HUES64 (cell line): Measurements from ENCODE around the gene EHD4.

Experiments
- H3K27ac ChIP-seq: 2 replicates; pipeline ENCODE4 v1.7.0; 2013; ENCODE audit warnings: low read depth, low read length, inconsistent platforms
- H3K27me3 ChIP-seq: 2 replicates; pipeline ENCODE4 v1.6.1; 2013; ENCODE audit warnings: mild to moderate bottlenecking, low read length; ENCODE audit not compliant: insufficient read depth
- H3K36me3 ChIP-seq: 2 replicates; pipeline ENCODE4 v1.6.1; 2013; ENCODE audit warnings: mild to moderate bottlenecking, low read length; ENCODE audit not compliant: insufficient read depth
- H3K4me1 ChIP-seq: 2 replicates; pipeline ENCODE4 v1.6.1; 2013; ENCODE audit warnings: mild to moderate bottlenecking, low read length, moderate library complexity; ENCODE audit not compliant: insufficient read depth
- H3K4me3 ChIP-seq: 2 replicates; pipeline ENCODE4 v1.5.1; 2013; ENCODE audit warnings: mild to moderate bottlenecking, low read length, moderate library complexity
- H3K9ac ChIP-seq: 2 replicates; pipeline ENCODE4 v1.6.1; 2013; ENCODE audit warnings: mild to moderate bottlenecking, low read depth, low read length
- H3K9me3 ChIP-seq: 2 replicates; pipeline ENCODE4 v1.6.1; 2013; ENCODE audit warnings: low read depth, low read length; ENCODE audit not compliant: insufficient read depth
- WGBS: fragments of 150-250, 120-280 bp; methylation state at CpG from one replicate; pipeline ENCODE4 v1.1.7; 2013; ENCODE audit warnings: missing lambda C conversion rate; 5-methylcytosine and 5-hydroxymethylcytosine counted together

Gene EHD4

GRCh38 chr15:42009474-42009873 is 37.1 kb upstream of the EHD4 start:
- Histone ChIP-seq H3K9me3 (no peaks in the 10 kb centered on the region), H3K27me3 (no peaks in the 10 kb centered on the region)
- 85% methylated on average over 5 of the region's 5 CpGs for WGBS

DNA sequence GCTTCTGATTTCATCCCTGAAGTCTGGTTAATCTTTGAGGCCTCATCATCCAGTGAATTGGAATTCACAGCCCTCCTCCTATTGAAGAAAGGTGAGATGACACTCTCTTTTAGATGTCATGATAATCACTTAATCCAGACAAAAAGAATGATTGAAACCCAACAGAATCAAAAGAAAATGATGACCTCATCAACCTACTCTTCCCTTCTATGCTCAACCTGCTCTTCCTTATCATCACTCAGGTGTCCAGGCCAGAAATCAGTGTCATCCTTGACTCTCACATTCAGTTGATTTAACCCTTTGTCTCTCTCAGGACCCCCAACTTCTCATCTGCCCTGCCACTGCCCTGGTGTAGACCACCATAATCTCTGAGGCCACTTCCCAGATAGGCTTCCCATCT is 36.7 kb upstream of the EHD4 start:
- H3K27ac ChIP-seq, result no peak overlapping the region
- no peaks in the 10 kb centered on the region for H3K9me3 ChIP-seq
- no peaks in the 10 kb centered on the region for H3K36me3 ChIP-seq
- H3K4me1 ChIP-seq, result no peaks in the 10 kb centered on the region
- no peak overlapping the region for H3K4me3 ChIP-seq
- no peaks in the 10 kb centered on the region for H3K27me3 ChIP-seq
- H3K9ac ChIP-seq, result no peak overlapping the region

More at GRCh38 chr15:42009474-42009873, 37.1 kb upstream of the EHD4 start:
- Histone ChIP-seq H3K27ac (no peak overlapping the region), H3K9ac (no peak overlapping the region), H3K4me1 (no peaks in the 10 kb centered on the region), H3K36me3 (no peaks in the 10 kb centered on the region), H3K4me3 (no peak overlapping the region)

DNA sequence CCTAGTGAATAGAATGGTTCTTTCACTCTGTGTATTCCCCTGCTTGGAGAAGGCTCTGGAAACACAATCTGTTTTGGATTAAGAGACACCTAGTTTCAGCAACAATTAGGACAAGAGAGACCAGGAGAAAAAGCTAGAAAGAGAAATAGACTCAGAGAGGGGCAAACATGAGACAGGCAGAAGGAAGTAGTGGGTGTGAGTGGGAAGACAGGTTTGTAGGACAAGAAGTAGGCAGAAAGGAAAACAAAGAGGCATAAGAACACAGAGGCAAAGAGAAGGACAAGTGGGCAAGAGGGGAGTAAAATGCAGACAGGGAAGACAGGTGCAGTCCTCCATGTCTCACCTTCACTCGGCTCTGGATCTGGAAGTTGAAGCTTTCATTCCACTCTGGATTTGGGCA is 35.0 kb upstream of the EHD4 start:
- H3K9ac ChIP-seq, result no peak overlapping the region
- no peak overlapping the region for H3K4me3 ChIP-seq
- H3K4me1 ChIP-seq, result no peaks in the 10 kb centered on the region
- 100% methylated on average over 1 of the region's 1 CpG for WGBS
- no peaks in the 10 kb centered on the region for H3K9me3 ChIP-seq
- no peaks in the 10 kb centered on the region for H3K27me3 ChIP-seq
- H3K36me3 ChIP-seq, result no peaks in the 10 kb centered on the region
- no peak overlapping the region for H3K27ac ChIP-seq

GRCh38 chr15:42002333-42002732 is 30.0 kb upstream of the EHD4 start:
- H3K4me1 ChIP-seq, result no peaks in the 10 kb centered on the region
- H3K27me3 ChIP-seq, result no peaks in the 10 kb centered on the region
- no peak overlapping the region for H3K27ac ChIP-seq
- no peaks in the 10 kb centered on the region for H3K9me3 ChIP-seq
- no peak overlapping the region for H3K4me3 ChIP-seq
- H3K36me3 ChIP-seq, result no peaks in the 10 kb centered on the region
- WGBS, result 83% methylated on average over 6 of the region's 6 CpGs
- no peak overlapping the region for H3K9ac ChIP-seq

- no peak overlapping the region for H3K9ac ChIP-seq
- no peaks in the 10 kb centered on the region for H3K9me3 ChIP-seq
- H3K27me3 ChIP-seq, result no peaks in the 10 kb centered on the region
- H3K36me3 ChIP-seq, result no peaks in the 10 kb centered on the region
- WGBS, result 89% methylated on average over 4 of the region's 4 CpGs
- no peaks in the 10 kb centered on the region for H3K4me1 ChIP-seq
- no peak overlapping the region for H3K4me3 ChIP-seq
- no peak overlapping the region for H3K27ac ChIP-seq
Measured at GRCh38 chr15:42001236-42001635, 28.9 kb upstream of the EHD4 start.

GRCh38 chr15:41999290-42000285 is 27.2 kb upstream of the EHD4 start:
- Histone ChIP-seq H3K9me3 (no peaks in the 10 kb centered on the region), H3K4me3 (no peak overlapping the region), H3K27me3 (no peaks in the 10 kb centered on the region), H3K4me1 (no peaks in the 10 kb centered on the region), H3K9ac (no peak overlapping the region), H3K27ac (no peak overlapping the region), H3K36me3 (no peaks in the 10 kb centered on the region)
- 87% methylated on average over 11 of the region's 15 CpGs for WGBS

GRCh38 chr15:41997845-41998244 is 25.5 kb upstream of the EHD4 start:
- Histone ChIP-seq H3K27ac (no peak overlapping the region), H3K27me3 (no peaks in the 10 kb centered on the region), H3K4me3 (no peak overlapping the region), H3K9ac (no peak overlapping the region), H3K4me1 (no peaks in the 10 kb centered on the region), H3K36me3 (no peaks in the 10 kb centered on the region), H3K9me3 (no peaks in the 10 kb centered on the region)
- WGBS, result 92% methylated on average over 3 of the region's 3 CpGs

DNA sequence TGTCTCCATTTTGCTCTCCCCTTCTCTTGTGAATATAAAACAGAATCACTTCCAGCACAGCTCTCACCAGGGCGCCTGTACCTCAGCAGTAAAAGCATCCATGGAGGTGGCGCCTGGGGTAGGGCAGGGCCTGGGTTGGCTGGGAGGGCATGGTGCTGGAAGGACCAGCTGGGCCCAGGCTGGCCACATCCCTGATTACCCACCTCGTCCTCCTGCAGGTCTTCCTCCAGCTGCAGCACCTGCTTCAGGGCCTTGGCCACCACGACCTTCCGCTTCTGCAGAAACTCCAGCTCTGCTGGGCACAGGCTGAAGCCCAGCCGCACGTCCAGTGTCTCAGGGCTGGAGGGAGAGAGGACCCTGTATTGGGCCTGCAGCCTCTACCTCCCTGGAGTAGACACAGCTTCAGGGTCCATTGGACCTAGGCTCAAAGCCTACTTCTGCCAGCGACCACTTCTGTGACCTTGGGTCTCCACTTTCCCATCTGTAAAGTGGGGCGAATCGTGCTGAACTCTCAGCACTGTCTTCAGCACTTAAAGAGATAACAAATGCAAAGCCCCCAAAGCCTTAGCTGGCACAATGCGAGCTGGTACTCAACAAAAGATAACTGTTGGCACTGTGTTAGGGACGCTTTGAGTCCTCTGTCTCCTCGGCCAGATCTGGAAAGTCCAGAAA is 24.7 kb upstream of the EHD4 start:
- no peak overlapping the region for H3K27ac ChIP-seq
- no peaks in the 10 kb centered on the region for H3K27me3 ChIP-seq
- WGBS, result 92% methylated on average over 13 of the region's 13 CpGs
- no peak overlapping the region for H3K9ac ChIP-seq
- H3K4me3 ChIP-seq, result no peak overlapping the region
- H3K4me1 ChIP-seq, result no peaks in the 10 kb centered on the region
- H3K36me3 ChIP-seq, result no peaks in the 10 kb centered on the region
- no peaks in the 10 kb centered on the region for H3K9me3 ChIP-seq

DNA sequence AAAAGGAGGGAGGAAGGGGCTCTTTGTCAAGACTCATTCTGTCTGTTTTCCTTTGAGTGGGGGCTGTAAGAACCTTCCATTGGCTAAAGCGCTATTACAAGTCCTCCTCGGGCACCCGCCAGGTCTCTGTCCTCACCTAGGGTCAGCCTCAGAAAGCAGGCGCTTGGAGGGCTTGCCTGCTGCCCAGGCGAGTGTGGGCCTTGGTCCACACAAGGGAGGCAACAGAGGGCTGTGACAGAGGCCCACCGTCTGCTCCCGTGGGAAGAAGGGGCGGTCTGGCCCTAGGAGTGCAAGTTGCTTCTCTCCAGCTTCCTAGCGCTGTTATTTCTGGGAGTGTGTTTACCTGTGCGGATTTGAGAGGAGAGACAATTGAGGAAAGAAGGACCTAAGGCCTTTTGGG is 24.0 kb upstream of the EHD4 start:
- WGBS, result 92% methylated on average over 10 of the region's 10 CpGs
- no peaks in the 10 kb centered on the region for H3K36me3 ChIP-seq
- no peaks in the 10 kb centered on the region for H3K9me3 ChIP-seq
- no peaks in the 10 kb centered on the region for H3K4me1 ChIP-seq
- H3K4me3 ChIP-seq, result no peak overlapping the region
- no peaks in the 10 kb centered on the region for H3K27me3 ChIP-seq
- no peak overlapping the region for H3K9ac ChIP-seq
- H3K27ac ChIP-seq, result no peak overlapping the region

GRCh38 chr15:41995476-41995855 is 23.1 kb upstream of the EHD4 start:
- Histone ChIP-seq H3K4me3 (no peak overlapping the region), H3K27me3 (no peaks in the 10 kb centered on the region)
- 93% methylated on average over 7 of the region's 7 CpGs for WGBS

DNA sequence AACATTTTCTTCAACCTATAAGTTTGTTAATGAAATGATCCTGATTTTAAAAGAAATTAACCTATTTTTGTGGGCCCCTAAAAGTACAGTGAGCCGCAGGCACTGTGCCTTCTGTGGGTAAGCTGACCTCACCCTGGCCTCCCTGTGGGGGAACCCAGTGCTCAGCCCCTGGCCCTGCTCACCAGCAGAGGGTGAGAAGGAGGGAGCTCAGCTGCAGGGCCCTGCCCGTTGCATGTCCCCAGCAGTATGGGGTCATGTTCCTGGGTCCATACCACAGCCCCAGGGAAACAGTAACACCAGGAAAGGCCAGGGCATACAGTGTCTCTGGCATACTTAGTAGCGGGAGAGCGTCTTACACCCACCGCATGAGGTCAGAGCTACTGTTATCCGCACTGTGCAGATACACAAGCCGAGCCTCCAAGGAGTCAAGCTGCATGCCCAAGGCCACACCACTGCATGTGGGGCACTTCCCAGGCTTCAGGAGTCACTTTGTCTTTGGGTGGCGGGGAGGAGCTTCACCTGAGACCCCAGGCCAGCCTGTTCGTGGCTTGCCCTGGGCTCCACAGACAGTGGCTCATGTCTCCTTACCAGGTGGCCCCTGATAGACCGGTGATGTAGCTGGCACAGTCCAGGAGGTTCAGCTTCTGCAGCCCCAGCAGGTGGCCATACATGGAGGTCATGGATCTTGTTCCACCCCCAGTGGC is 22.6 kb upstream of the EHD4 start:
- Histone ChIP-seq H3K9me3 (no peaks in the 10 kb centered on the region), H3K36me3 (no peaks in the 10 kb centered on the region), H3K9ac (no peak overlapping the region), H3K4me1 (peaks cover 5% of the 10 kb centered on the region; the same call in 1 of the 2 replicates), H3K27me3 (no peaks in the 10 kb centered on the region), H3K27ac (no peak overlapping the region), H3K4me3 (no peak overlapping the region)
- WGBS, result 84% methylated on average over 10 of the region's 10 CpGs

More at GRCh38 chr15:41995476-41995855, 23.1 kb upstream of the EHD4 start:
- Histone ChIP-seq H3K27ac (no peak overlapping the region), H3K9ac (no peak overlapping the region), H3K36me3 (no peaks in the 10 kb centered on the region), H3K4me1 (no peaks in the 10 kb centered on the region), H3K9me3 (no peaks in the 10 kb centered on the region)
